Omental fat pad (tissue), 4 donors: ENCODE results near the gene RIPPLY3. TPM values are rescaled to one million over a fixed set of nuclear protein-coding genes. Genes with fewer than 3 reads are reported as not detected.
"Not testable (repeated sequence)": the region's sequence is repeated elsewhere in the genome, so short reads cannot be mapped to it uniquely, and the experiment has no call there.

Source experiments
- ATAC-seq: fragments of 150-250 bp; one replicate; pipeline ENCODE4 v1.9.1; 2016; ENCODE audit warnings: mild to moderate bottlenecking, moderate library complexity; ENCODE audit not compliant: low FRiP score
- DNase-seq: peaks from one replicate; pipeline ENCODE4 v3.0.0-alpha.2; 2019; ENCODE audit warnings: low spot score
- CTCF ChIP-seq, 3 donors: fragments of 450-650 bp; IDR thresholded peaks; one replicate each; pipeline ENCODE4 v1.5.1; 2016 to 2017; ENCODE audit warnings: antibody characterized with exemption in 3 of 3, mild to moderate bottlenecking in 3 of 3, moderate library complexity in 2 of 3
- total RNA-seq, 4 donors: library from RNA; depleted of rRNA; stranded (reverse); fragments of >200 nt; gene quantifications; one replicate each; pipeline ENCODE4 v1.1.0, GENCODE V29; 2016

RIPPLY3 gene
- total RNA-seq, 4 donors from 2014 or later, result not detected

GRCh38 chr21:37044643-37045042 is 38.1 kb downstream of the RIPPLY3 start:
- no peak for ATAC-seq
- TF ChIP-seq CTCF (IDR thresholded peaks at IDR 0.05), result no peak

GRCh38 chr21:37045149-37045548 is 38.6 kb downstream of the RIPPLY3 start:
- DNase-seq (no peak), ATAC-seq (no peak)
- TF ChIP-seq CTCF (IDR thresholded peaks at IDR 0.05), result no peak

More at GRCh38 chr21:37044643-37045042, 38.1 kb downstream of the RIPPLY3 start:
- DNase-seq, result no peak

GRCh38 chr21:37045556-37045955 is 39.1 kb downstream of the RIPPLY3 start:
- ATAC-seq (no peak), DNase-seq (no peak)
- TF ChIP-seq CTCF (IDR thresholded peaks at IDR 0.05), result no peak

- DNase-seq, result no peak
- no peak for ATAC-seq
- TF ChIP-seq CTCF (IDR thresholded peaks at IDR 0.05), result no peak
Measured at GRCh38 chr21:37047079-37047478, 40.6 kb downstream of the RIPPLY3 start.

GRCh38 chr21:37049741-37050140 is 43.2 kb downstream of the RIPPLY3 start:
- not testable (repeated sequence) for DNase-seq, ATAC-seq

GRCh38 chr21:37055271-37055855 is 48.9 kb downstream of the RIPPLY3 start:
- no peak for TF ChIP-seq CTCF (IDR thresholded peaks at IDR 0.05)
- ATAC-seq (no peak), DNase-seq (no peak)

- DNase-seq, result no peak
- no peak for TF ChIP-seq CTCF (IDR thresholded peaks at IDR 0.05)
- ATAC-seq, result no peak
Measured at GRCh38 chr21:37057614-37058013, 51.1 kb downstream of the RIPPLY3 start.
